Stimulated activated naive B cell treated with anti-CD40 and anti-IgM and Interleukin-4, amounts not matched to agents 10 μg/mL and 1 μg/mL and 100 μg/mL, for 72 hours (primary cell): ENCODE results near the gene GRM5.

Experiments used
- ATAC-seq, 2 donors: fragments of 150-1000 bp; cut with Tn5 transposase; replicated peaks; 2 replicates each; pipeline ENCODE4 v1.10.0; 2021; ENCODE audit warnings: moderate library complexity in 1 of 2
- DNase-seq: peaks from one replicate; pipeline ENCODE4 v3.0.0; 2021
- H3K27ac Mint-ChIP-seq: one replicate; pipeline ENCODE4 v1.8.0; 2022; ENCODE audit warnings: mild to moderate bottlenecking, mixed read lengths
- H3K27me3 Mint-ChIP-seq, 2 donors: one replicate each; pipeline ENCODE4 v1.8.0; 2022; ENCODE audit warnings: mixed read lengths in 2 of 2
- H3K36me3 Mint-ChIP-seq, 2 donors: one replicate each; pipeline ENCODE4 v1.8.0; 2022; ENCODE audit warnings: mixed read lengths in 2 of 2, mild to moderate bottlenecking in 1 of 2
- H3K4me1 Mint-ChIP-seq, 2 donors: one replicate each; pipeline ENCODE4 v1.8.0; 2022; ENCODE audit warnings: mixed read lengths in 2 of 2, mild to moderate bottlenecking in 1 of 2
- H3K4me3 Mint-ChIP-seq, 2 donors: one replicate each; pipeline ENCODE4 v1.8.0; 2022; ENCODE audit warnings: mild to moderate bottlenecking in 2 of 2, mixed read lengths in 2 of 2, moderate library complexity in 1 of 2
- H3K9me3 Mint-ChIP-seq, 2 donors: one replicate each; pipeline ENCODE4 v1.8.0; 2022; ENCODE audit warnings: mixed read lengths in 2 of 2, mild to moderate bottlenecking in 1 of 2

Gene GRM5

GRCh38 chr11:88790182-88790581 is 275.6 kb downstream of the GRM5 start:
- Mint-ChIP-seq H3K4me3 (no peak overlapping the region), H3K36me3 (no peaks in the 10 kb centered on the region), H3K27ac (no peak overlapping the region), H3K27me3 (no peaks in the 10 kb centered on the region), H3K4me1 (no peaks in the 10 kb centered on the region), H3K9me3 (peaks cover 0 to 2% of the 10 kb centered on the region in 2 donors)
- DNase-seq = no peak
- no peak for ATAC-seq

DNA sequence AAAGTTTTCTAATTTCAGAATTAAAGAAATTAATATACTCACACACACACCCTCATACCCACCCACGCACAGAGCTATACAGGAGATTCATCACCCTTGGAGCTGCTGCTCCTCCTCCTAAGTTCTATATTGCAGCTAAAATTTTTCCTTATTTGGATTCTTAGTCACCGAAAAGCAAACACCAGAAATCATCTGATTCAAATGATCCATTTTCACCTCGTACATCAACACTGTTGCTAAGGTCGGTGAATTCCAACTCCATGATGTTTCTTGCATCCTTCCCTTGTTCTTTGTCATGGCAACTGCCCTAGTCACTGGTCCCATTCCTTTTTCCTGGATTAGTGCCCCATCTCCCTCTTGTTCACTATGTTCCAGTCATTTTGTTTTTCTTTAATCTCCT is 286.2 kb downstream of the GRM5 start:
- H3K4me3 Mint-ChIP-seq = no peak overlapping the region
- no peak for ATAC-seq
- DNase-seq = no peak
- H3K9me3 Mint-ChIP-seq = peaks cover 4 to 5% of the 10 kb centered on the region in 2 donors
- H3K36me3 Mint-ChIP-seq = no peaks in the 10 kb centered on the region
- no peaks in the 10 kb centered on the region for H3K27me3 Mint-ChIP-seq
- no peak overlapping the region for H3K27ac Mint-ChIP-seq
- no peaks in the 10 kb centered on the region for H3K4me1 Mint-ChIP-seq

- DNase-seq (no peak), ATAC-seq (no peak)
- Mint-ChIP-seq H3K9me3 (peaks cover 2 to 4% of the 10 kb centered on the region in 2 donors), H3K27me3 (no peaks in the 10 kb centered on the region), H3K4me3 (no peak overlapping the region), H3K27ac (no peak overlapping the region), H3K36me3 (no peaks in the 10 kb centered on the region), H3K4me1 (no peaks in the 10 kb centered on the region)
Measured at GRCh38 chr11:88770475-88771079, 295.2 kb downstream of the GRM5 start.

GRCh38 chr11:88744140-88744539 is 321.6 kb downstream of the GRM5 start:
- Mint-ChIP-seq H3K36me3 (no peaks in the 10 kb centered on the region), H3K4me1 (no peaks in the 10 kb centered on the region), H3K27me3 (no peaks in the 10 kb centered on the region), H3K9me3 (peaks cover 4 to 6% of the 10 kb centered on the region in 2 donors), H3K27ac (no peak overlapping the region), H3K4me3 (no peak overlapping the region)
- ATAC-seq (no peak), DNase-seq (no peak)

DNA sequence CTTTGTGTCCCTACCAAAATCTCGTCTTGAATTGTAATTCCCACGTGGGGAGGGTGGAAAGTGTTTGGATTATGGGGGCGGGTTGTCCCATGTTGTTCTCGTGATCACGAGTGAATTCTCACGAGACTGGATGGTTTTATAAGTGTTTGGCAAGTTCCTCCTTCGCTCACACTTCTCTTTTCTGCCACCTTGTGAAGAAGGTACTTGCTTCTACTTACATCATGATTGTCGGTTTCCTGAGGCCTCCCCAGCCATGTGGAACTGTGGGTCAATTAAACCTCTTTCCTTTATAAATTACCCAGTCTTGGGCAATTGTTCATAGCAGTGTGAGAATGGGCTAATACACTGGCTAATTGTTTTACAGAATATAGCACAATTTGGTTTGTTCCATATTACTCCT is 326.3 kb downstream of the GRM5 start:
- no peaks in the 10 kb centered on the region for H3K4me1 Mint-ChIP-seq
- peaks cover 0 to 2% of the 10 kb centered on the region in 2 donors for H3K9me3 Mint-ChIP-seq
- H3K4me3 Mint-ChIP-seq = no peak overlapping the region
- H3K27ac Mint-ChIP-seq = no peak overlapping the region
- DNase-seq (no peak), ATAC-seq (no peak)
- H3K36me3 Mint-ChIP-seq = no peaks in the 10 kb centered on the region
- no peaks in the 10 kb centered on the region for H3K27me3 Mint-ChIP-seq

DNA sequence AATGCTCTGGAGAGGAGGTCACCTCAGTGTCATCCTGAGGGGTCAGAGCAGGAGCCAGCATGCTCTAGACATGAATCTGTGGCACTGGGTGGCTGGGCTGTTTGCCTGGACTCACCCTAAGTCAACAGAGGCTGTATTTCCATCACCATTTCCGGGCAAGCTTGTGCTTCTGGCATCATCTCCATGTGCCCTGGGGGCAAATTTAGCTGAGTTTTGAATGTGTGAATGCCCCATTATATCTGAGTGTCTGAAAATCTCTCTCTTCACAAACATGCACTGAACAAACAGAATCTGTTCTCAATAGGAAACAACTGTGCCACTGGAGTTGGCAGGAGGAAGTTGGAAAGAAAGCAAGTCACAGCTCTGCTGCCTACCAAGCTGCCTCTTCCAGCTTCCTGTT is 356.2 kb downstream of the GRM5 start:
- no peaks in the 10 kb centered on the region for H3K27me3 Mint-ChIP-seq
- no peak overlapping the region for H3K4me3 Mint-ChIP-seq
- ATAC-seq (no peak), DNase-seq (no peak)
- H3K9me3 Mint-ChIP-seq = no peaks in the 10 kb centered on the region
- H3K36me3 Mint-ChIP-seq = no peaks in the 10 kb centered on the region
- no peaks in the 10 kb centered on the region for H3K4me1 Mint-ChIP-seq
- H3K27ac Mint-ChIP-seq = no peak overlapping the region

GRCh38 chr11:88704485-88704884 is 361.3 kb downstream of the GRM5 start:
- Mint-ChIP-seq H3K4me1 (no peaks in the 10 kb centered on the region), H3K4me3 (no peak overlapping the region)
- no peak for DNase-seq

GRCh38 chr11:88701816-88702215 is 364.0 kb downstream of the GRM5 start:
- ATAC-seq (no peak), DNase-seq (no peak)
- Mint-ChIP-seq H3K4me3 (no peak overlapping the region), H3K27ac (no peak overlapping the region), H3K27me3 (no peaks in the 10 kb centered on the region), H3K9me3 (peaks cover 0 to 2% of the 10 kb centered on the region in 2 donors), H3K4me1 (no peaks in the 10 kb centered on the region), H3K36me3 (no peaks in the 10 kb centered on the region)

More at GRCh38 chr11:88704485-88704884, 361.3 kb downstream of the GRM5 start:
- no peak for ATAC-seq
- Mint-ChIP-seq H3K27me3 (no peaks in the 10 kb centered on the region), H3K36me3 (no peaks in the 10 kb centered on the region), H3K27ac (no peak overlapping the region), H3K9me3 (peaks cover 0 to 2% of the 10 kb centered on the region in 2 donors)

DNA sequence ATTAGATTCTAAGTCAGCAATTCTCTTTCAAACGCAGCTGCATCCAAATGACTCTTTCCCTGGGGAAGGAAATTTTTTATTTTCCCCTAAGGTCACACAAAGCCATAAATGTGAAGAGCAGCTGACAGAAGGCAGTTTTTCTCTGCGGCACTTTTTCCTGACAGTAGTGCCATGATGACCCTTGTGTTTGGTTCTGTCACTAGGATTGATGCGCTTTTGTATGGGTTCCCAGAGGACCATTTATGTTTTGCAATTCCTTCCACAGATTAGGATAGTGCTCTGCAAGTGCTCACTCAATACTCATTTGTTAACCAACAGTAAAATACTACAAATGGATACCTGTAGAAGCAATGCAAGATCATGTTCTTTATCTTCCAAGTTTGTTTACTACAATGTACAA is 368.6 kb downstream of the GRM5 start:
- H3K4me3 Mint-ChIP-seq = no peak overlapping the region
- ATAC-seq (no peak), DNase-seq (no peak)
- peaks cover 0 to 2% of the 10 kb centered on the region in 2 donors for H3K9me3 Mint-ChIP-seq
- no peaks in the 10 kb centered on the region for H3K4me1 Mint-ChIP-seq
- H3K27me3 Mint-ChIP-seq = no peaks in the 10 kb centered on the region
- no peak overlapping the region for H3K27ac Mint-ChIP-seq
- no peaks in the 10 kb centered on the region for H3K36me3 Mint-ChIP-seq

DNA sequence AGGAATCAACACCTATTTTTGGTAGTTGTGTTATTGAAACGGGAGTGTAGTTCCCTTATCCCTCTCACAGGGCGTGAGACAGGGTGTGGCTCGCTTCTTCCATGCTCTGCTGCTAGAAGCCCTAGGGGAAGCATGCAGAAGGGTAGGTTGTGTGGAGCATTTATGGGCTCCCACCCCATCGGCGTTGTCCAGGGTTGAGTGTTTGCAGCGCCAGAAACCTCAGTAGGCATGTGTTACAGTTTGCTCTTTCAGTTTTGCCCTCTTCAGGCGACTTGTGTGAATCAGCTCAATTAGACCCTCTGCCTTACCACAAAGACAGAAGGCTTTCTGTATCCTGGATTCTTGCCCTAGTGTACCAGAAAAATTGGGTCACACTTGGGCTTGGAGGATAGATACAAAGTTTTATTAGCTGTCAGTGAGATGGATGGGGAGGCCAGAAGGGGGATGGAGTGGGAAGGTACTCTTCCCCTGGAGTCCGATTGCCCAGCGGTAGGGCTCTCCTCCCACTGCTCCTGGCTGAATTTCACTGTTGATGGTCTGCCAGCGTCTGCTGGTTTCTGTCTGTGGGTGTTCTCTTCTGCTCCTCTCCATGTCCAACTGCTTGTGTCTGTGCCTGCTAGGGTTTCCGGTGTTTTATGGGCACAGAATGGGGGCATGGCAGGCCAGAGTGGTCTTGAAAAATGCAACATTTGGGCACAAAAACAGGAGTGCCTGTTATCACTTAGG is 369.9 kb downstream of the GRM5 start:
- Mint-ChIP-seq H3K9me3 (no peaks in the 10 kb centered on the region), H3K27me3 (no peaks in the 10 kb centered on the region), H3K4me3 (no peak overlapping the region), H3K27ac (no peak overlapping the region), H3K4me1 (no peaks in the 10 kb centered on the region), H3K36me3 (no peaks in the 10 kb centered on the region)
- no peak for ATAC-seq
- DNase-seq = no peak

DNA sequence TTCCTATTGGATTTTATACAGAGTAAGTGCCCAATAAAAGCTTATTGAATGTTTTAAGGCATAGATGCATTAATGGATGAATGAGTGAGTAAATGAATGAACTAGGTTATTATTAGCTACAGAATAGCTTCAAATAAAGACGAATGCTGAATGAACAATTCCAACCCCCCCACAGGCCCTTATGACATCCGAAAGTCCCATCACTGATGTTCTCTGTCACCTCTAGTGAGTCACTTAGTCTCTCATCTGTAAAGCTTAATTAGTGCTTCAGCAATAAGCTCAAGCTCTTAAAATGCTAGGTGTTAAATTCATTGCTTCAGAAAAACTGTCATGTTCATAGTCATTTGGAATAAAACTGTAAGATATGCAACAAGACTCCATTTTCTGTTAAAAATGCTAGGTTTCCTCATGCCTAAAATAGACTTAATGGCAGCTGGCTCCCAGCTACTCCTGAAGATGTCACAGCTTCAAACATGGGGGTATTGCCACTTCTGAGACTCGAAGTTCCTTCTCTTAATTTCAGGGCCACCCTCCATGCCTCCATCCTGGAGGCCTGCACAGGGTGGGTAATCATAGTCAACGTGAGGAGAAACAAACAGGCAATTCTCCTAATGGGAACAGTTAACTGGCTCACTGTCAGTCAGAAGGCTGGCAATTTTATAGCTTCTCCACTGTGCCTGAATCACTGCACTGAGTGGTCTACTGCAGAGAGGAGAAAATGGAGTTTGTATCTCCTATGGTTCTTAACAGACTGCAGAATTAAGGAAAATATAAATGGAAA is 373.3 kb downstream of the GRM5 start:
- no peak for DNase-seq
- Mint-ChIP-seq H3K36me3 (no peaks in the 10 kb centered on the region), H3K27me3 (no peaks in the 10 kb centered on the region), H3K4me1 (no peaks in the 10 kb centered on the region), H3K27ac (no peak overlapping the region), H3K4me3 (no peak overlapping the region), H3K9me3 (no peaks in the 10 kb centered on the region)
- ATAC-seq = no peak

DNA sequence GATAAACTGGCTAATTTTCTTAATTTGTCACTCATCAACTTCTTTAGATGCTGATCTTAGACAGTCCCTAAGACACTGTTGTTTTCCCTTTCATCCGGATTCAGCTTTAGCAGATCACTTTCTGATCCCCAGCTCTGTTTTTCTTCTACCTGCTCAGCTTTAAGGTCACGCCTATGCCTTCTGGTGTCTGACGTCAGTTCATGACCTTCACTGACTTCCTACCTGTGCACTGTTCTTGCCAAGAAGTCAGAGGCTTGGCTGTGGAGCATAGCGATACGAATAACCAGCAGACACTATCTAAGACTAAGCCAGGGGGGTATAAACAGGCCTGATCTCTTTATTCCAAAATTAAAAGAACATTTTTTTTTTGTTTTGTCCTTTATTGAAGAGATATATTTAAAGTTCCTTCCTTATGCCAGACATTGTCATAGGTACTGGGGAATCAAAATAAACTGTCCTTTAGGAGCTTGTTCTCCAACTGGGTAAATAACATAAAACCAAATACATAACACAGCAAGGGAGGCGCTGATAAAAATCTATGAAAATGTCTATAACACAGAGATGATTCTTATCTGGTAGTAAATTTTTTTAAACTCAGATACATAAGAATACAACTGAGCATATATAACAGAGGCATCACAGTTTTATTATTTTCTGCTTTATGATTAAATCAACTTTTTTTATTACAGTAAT is 376.1 kb downstream of the GRM5 start:
- DNase-seq (no peak), ATAC-seq (no peak)
- Mint-ChIP-seq H3K36me3 (no peaks in the 10 kb centered on the region), H3K27me3 (no peaks in the 10 kb centered on the region), H3K27ac (no peak overlapping the region), H3K4me3 (no peak overlapping the region), H3K9me3 (peaks cover 0 to 6% of the 10 kb centered on the region in 2 donors), H3K4me1 (no peaks in the 10 kb centered on the region)

DNA sequence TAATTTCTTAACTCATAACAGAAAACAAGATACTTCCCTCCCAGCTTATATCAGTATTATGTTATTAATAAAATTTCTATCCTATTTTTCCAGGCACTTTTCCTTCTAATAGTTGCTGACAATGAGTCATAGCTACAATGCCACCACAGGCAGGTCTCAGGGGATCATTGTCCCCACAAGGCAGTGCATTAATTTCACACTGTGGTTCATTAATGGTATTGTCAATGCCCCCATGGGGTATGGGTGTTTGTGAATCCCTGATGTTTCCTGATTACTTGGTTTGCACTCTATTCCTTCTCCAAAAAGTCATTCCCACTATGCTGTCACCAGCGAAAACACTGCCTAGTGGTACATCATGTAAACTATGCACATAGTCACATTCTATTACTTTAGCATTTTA is 382.8 kb downstream of the GRM5 start:
- no peak for ATAC-seq
- peaks cover 0 to 15% of the 10 kb centered on the region in 2 donors for H3K9me3 Mint-ChIP-seq
- no peak for DNase-seq
- no peak overlapping the region for H3K27ac Mint-ChIP-seq
- no peaks in the 10 kb centered on the region for H3K36me3 Mint-ChIP-seq
- no peak overlapping the region for H3K4me3 Mint-ChIP-seq
- H3K27me3 Mint-ChIP-seq = no peaks in the 10 kb centered on the region
- H3K4me1 Mint-ChIP-seq = no peaks in the 10 kb centered on the region

- no peaks in the 10 kb centered on the region for H3K36me3 Mint-ChIP-seq
- H3K4me1 Mint-ChIP-seq = no peaks in the 10 kb centered on the region
- H3K9me3 Mint-ChIP-seq = peaks cover 0 to 8% of the 10 kb centered on the region in 2 donors
- no peak for ATAC-seq
- no peak for DNase-seq
- H3K4me3 Mint-ChIP-seq = no peak overlapping the region
- no peaks in the 10 kb centered on the region for H3K27me3 Mint-ChIP-seq
- H3K27ac Mint-ChIP-seq = no peak overlapping the region
Measured at GRCh38 chr11:88680806-88681205, 385.0 kb downstream of the GRM5 start.
